Mammary epithelial cell (primary cell): Measurements from ENCODE around the gene CD1D.

Source experiments
- CTCF ChIP-seq, 2 donors: IDR thresholded peaks in 1 of 2; conservative IDR thresholded peaks in 1 of 2; 2 replicates each; pipeline ENCODE4 v1.5.1; 2011 to 2012; ENCODE audit warnings: inconsistent platforms in 2 of 2, low read length in 2 of 2, mild to moderate bottlenecking in 2 of 2, control low read depth in 1 of 2, low read depth in 1 of 2; ENCODE audit not compliant: insufficient read depth in 1 of 2; ENCODE audit errors: extremely low read depth in 1 of 2
- EZH2 ChIP-seq: IDR thresholded peaks from 2 replicates; pipeline ENCODE4 v1.6.1; 2012; ENCODE audit warnings: low read length, inconsistent platforms, borderline replicate concordance

DNA sequence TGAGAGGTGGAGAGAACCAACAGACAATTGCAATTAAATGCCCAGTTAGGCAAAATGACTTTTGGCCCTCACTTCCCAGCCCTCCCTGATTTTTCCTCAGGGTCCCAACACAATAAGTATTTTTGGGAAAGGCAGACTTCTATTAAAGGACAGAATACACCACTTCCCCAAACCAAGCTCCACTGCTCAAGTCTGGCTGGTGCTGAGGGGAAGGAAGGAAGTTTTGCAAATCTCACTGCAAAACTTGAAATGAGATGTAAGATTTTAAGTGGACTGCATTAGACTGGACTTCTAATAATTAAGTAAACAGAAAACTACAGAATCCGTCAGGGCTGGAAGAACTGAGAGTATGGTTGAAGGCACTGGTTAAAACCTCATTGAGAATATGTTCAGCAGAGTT is 32.2 kb upstream of the CD1D start:
- TF ChIP-seq CTCF (conservative IDR thresholded peaks at IDR 0.05 in 1 of 2, IDR thresholded peaks at IDR 0.05 in 1 of 2; ENCODE audit: extremely low read depth in 1 of 2, insufficient read depth in 1 of 2, low read depth in 1 of 2, low read length in 2 of 2) = no peak
- no peak for TF ChIP-seq EZH2
